ENCODE results near the gene PIAS4.

The PIAS4 gene

DNA sequence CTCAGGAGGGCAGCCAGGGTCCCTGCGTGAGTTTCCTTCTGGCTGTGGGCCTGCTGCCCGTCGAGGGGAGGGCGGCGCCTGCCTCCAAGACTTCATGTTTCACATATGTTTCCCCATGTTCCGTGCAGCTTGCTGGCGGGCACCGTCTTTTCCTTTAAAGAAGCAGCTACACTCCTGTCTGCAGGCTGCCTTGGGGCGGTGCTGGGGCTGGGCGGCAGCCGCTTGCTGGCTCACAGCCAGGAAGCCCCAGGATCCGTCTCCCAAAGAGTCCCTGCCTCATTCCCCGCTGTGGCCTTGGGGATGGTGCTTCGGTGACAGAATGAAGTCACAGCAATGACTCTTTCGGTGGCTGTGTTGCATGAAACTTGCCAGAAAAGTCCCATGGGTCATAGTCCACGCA lies 24.9 kb downstream of the PIAS4 start:
- Histone ChIP-seq H3K27me3 (ENCODE audit: low read length) (no peaks in the 10 kb centered on the region), H3F3A (ENCODE audit: insufficient read depth) (no peaks in the 10 kb centered on the region), H3K36me3 (ENCODE audit: low read length) (peaks cover 7% of the 10 kb centered on the region; the same call in 1 of the 2 replicates), H2AFZ (ENCODE audit: low read depth, low read length, severe bottlenecking) (no peak overlapping the region), H3K4me2 (ENCODE audit: low read depth, low read length, poor library complexity, severe bottlenecking) (no peak overlapping the region), H4K20me1 (ENCODE audit: low read depth, low read length) (no peaks in the 10 kb centered on the region), H3K4me3 (ENCODE audit: insufficient read depth, low read length, poor library complexity, severe bottlenecking) (no peak overlapping the region), H3K27ac (ENCODE audit: low read depth, low read length) (no peak overlapping the region), H3K9me2 (replicated peaks; ENCODE audit: insufficient read depth, low read length) (no peaks in the 10 kb centered on the region), H3K79me2 (ENCODE audit: insufficient read depth, low read length) (no peaks in the 10 kb centered on the region), H3K9ac (ENCODE audit: low read length) (no peak overlapping the region), H3K9me3 (ENCODE audit: insufficient read depth, low read length) (peaks cover 6% of the 10 kb centered on the region; the same call in 1 of the 2 replicates)
- TF ChIP-seq, protein P1, sequence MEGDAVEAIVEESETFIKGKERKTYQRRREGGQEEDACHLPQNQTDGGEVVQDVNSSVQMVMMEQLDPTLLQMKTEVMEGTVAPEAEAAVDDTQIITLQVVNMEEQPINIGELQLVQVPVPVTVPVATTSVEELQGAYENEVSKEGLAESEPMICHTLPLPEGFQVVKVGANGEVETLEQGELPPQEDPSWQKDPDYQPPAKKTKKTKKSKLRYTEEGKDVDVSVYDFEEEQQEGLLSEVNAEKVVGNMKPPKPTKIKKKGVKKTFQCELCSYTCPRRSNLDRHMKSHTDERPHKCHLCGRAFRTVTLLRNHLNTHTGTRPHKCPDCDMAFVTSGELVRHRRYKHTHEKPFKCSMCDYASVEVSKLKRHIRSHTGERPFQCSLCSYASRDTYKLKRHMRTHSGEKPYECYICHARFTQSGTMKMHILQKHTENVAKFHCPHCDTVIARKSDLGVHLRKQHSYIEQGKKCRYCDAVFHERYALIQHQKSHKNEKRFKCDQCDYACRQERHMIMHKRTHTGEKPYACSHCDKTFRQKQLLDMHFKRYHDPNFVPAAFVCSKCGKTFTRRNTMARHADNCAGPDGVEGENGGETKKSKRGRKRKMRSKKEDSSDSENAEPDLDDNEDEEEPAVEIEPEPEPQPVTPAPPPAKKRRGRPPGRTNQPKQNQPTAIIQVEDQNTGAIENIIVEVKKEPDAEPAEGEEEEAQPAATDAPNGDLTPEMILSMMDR (IDR thresholded peaks at IDR 0.05; ENCODE audit: insufficient read depth, low read length, poor library complexity, severe bottlenecking): no peak
- TF ChIP-seq EZH2phosphoT487 (conservative IDR thresholded peaks at IDR 0.05; ENCODE audit: low read length): no peak

DNA sequence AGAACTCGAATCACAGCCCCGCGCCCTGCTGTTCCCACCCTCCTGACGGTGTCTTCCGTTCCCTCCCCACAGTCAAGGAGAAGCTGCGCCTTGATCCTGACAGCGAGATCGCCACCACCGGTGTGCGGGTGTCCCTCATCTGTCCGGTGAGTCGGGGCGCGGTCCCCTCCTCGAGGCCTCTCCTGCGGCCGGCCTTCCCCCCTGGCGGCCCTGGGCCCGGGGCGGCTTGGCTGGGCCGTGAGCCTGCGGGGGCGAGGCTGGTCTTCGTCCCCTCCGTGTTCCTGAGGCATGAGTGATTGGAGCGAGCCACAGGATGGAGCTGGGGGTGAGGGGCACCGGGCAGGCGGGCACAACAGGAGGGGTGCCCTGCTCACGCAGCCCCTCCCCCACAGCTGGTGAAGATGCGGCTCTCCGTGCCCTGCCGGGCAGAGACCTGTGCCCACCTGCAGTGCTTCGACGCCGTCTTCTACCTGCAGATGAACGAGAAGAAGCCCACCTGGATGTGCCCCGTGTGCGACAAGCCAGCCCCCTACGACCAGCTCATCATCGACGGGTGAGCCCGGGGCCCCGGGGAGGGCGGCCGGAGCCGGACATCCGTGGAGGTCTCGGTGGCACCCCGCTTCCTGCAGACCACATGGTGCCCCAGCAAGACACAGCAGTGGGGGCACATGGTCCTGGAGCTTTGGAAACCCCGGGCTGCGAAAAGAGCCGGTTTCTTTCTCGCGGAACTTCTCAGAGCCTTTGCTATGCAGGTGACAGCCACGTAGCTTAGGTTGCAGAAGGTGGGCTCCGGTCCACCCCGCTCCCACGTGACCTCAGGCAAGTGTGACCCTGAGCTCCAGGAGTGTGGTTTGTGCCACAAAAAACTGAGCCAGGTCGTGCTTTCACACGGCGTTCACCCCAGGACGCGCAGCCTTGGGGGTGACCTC lies 25.8 kb downstream of the PIAS4 start:
- Histone ChIP-seq H3K4me2 (ENCODE audit: low read depth, low read length, poor library complexity, severe bottlenecking) (no peak overlapping the region), H2AFZ (ENCODE audit: low read depth, low read length, severe bottlenecking) (no peak overlapping the region), H3K9me3 (ENCODE audit: insufficient read depth, low read length) (peaks cover 6% of the 10 kb centered on the region; the same call in 1 of the 2 replicates), H4K20me1 (ENCODE audit: low read depth, low read length) (no peaks in the 10 kb centered on the region), H3K27ac (ENCODE audit: low read depth, low read length) (no peak overlapping the region), H3K9me2 (replicated peaks; ENCODE audit: insufficient read depth, low read length) (no peaks in the 10 kb centered on the region), H3K9ac (ENCODE audit: low read length) (no peak overlapping the region), H3K79me2 (ENCODE audit: insufficient read depth, low read length) (no peaks in the 10 kb centered on the region), H3K4me3 (ENCODE audit: insufficient read depth, low read length, poor library complexity, severe bottlenecking) (no peak overlapping the region), H3K27me3 (ENCODE audit: low read length) (no peaks in the 10 kb centered on the region), H3F3A (ENCODE audit: insufficient read depth) (no peaks in the 10 kb centered on the region), H3K36me3 (ENCODE audit: low read length) (peaks cover 7% of the 10 kb centered on the region; the same call in 1 of the 2 replicates)
- no peak for TF ChIP-seq EZH2phosphoT487 (conservative IDR thresholded peaks at IDR 0.05; ENCODE audit: low read length)

DNA sequence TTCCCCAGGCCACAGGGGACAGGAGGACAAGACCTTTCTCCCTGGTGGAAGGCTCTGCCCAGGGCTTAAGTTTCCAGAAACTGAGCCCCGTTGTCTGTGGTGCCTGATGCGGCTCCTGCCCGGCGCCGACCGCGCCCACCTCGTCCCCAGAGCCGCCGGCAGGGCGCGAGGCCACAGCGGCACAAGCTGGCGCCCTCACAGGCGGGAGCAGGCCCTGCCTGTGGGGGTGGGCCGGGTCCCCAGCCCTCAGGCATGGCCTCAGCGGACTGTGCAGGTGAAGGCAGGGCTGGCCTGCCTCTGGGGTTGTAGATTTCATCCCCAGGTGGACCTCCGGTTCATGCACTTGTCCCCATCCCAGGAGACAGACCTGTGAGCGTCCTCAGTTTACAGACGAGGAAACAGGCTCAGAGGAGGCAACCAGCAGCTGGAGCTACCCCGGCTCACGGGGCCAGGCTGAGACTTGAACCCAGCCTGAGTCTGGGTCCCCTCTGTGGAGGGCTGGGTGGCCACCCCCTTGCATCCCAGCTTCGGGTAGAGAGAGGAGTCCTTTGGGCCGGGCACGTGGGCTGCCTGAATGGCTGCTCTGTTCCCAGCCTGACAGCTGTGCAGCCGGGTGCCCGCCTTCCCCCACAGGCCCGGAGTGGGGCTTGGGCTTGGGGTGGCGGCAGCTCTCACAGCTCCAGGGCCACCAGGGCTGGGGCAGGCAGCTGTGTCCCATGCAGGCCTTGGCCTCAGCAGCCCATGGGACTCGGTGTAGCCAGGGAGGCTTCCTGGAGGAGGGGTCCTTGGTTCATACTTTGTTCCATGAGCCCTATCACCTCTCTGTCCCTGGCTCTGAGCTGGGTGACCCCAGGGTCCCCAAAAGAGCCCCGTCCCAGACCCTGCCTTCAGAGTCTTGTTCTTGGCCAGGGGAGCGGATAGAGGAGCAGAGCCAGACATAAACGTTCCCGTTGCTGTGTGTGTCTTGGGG lies 26.8 kb downstream of the PIAS4 start:
- H2AFZ ChIP-seq (ENCODE audit: low read depth, low read length, severe bottlenecking): no peak overlapping the region
- H3K4me3 ChIP-seq (ENCODE audit: insufficient read depth, low read length, poor library complexity, severe bottlenecking): no peak overlapping the region
- H3K9me3 ChIP-seq (ENCODE audit: insufficient read depth, low read length): peaks cover 6% of the 10 kb centered on the region; the same call in 1 of the 2 replicates
- peaks cover 7% of the 10 kb centered on the region; the same call in 1 of the 2 replicates for H3K36me3 ChIP-seq (ENCODE audit: low read length)
- no peaks in the 10 kb centered on the region for H3K79me2 ChIP-seq (ENCODE audit: insufficient read depth, low read length)
- no peak overlapping the region for H3K27ac ChIP-seq (ENCODE audit: low read depth, low read length)
- H3F3A ChIP-seq (ENCODE audit: insufficient read depth): peaks cover under 1% of the 10 kb centered on the region; the same call in 1 of the 2 replicates
- no peaks in the 10 kb centered on the region for H4K20me1 ChIP-seq (ENCODE audit: low read depth, low read length)
- TF ChIP-seq, protein P1 (IDR thresholded peaks at IDR 0.05; ENCODE audit: insufficient read depth, low read length, poor library complexity, severe bottlenecking): no peak
- TF ChIP-seq EZH2phosphoT487 (conservative IDR thresholded peaks at IDR 0.05; ENCODE audit: low read length): no peak
- no peaks in the 10 kb centered on the region for H3K9me2 ChIP-seq (replicated peaks; ENCODE audit: insufficient read depth, low read length)
- H3K9ac ChIP-seq (ENCODE audit: low read length): no peak overlapping the region
- no peaks in the 10 kb centered on the region for H3K27me3 ChIP-seq (ENCODE audit: low read length)
- no peak overlapping the region for H3K4me2 ChIP-seq (ENCODE audit: low read depth, low read length, poor library complexity, severe bottlenecking)

All from SU-DHL-6 (cell line).